NB4 (cell line): ENCODE results near the gene CCL20.

Source experiments
- DNase-seq: peaks from one replicate; pipeline ENCODE4 v3.0.0; 2010; ENCODE audit warnings: low read depth
- H3K4me3 ChIP-seq: one replicate; pipeline ENCODE4 v1.5.1; 2011; ENCODE audit warnings: mild to moderate bottlenecking, low read depth, low read length, moderate library complexity
- CTCF ChIP-seq: IDR thresholded peaks from one replicate; pipeline ENCODE4 v1.5.1; 2012; ENCODE audit warnings: low read depth, low read length
- MYC ChIP-seq: IDR thresholded peaks from 2 replicates; pipeline ENCODE4 v1.6.1; 2011; ENCODE audit warnings: low read depth, low read length
- POLR2A ChIP-seq: IDR thresholded peaks from 2 replicates; pipeline ENCODE4 v1.6.1; 2011; ENCODE audit warnings: mild to moderate bottlenecking; ENCODE audit not compliant: insufficient read length; ENCODE audit errors: extremely low read depth
- TF ChIP-seq, protein P1 (sequence below): IDR thresholded peaks from 2 replicates; pipeline ENCODE4 v1.6.1; 2011; ENCODE audit warnings: low read depth, low read length

CCL20 gene

DNA sequence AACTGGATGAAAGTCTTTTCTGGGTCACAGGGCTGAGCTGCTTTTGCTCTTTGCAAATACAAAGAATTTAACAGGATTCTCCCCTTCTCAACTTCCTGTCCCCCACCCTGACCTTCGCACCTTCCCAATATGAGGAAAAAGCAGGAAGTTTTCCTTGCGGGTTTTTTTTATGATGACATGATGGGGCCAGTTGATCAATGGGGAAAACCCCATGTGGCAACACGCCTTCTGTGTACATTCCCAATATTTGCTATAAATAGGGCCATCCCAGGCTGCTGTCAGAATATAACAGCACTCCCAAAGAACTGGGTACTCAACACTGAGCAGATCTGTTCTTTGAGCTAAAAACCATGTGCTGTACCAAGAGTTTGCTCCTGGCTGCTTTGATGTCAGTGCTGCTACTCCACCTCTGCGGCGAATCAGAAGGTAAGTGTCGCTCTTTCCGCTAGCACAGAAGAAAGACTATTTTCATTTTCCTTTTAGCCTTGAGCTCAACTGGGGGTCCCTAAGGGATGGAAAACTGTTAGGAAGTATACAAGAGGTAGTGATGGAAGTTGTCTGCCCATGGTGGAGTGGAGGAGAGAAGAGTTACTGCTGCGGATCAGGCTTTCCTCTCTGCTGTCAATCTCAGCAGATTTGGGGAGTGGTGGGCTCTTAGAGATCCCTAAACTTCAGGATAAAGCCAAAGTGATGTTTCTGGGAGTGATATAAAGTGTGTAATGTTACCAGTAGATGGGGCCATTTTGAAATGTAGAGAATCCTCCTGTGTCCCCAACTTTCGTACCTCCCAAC lies at the start of gene CCL20:
Gene CCL20, plus strand, starts transcription at position 281 of the 792 bp plus-strand sequence. Its CDS starts 70 bp downstream, at position 351.
- DNase-seq: no peak
- no peak within 1 kb of the TSS for H3K4me3 ChIP-seq
- no peak for TF ChIP-seq POLR2A
- TF ChIP-seq MYC: no peak
- TF ChIP-seq, protein P1, sequence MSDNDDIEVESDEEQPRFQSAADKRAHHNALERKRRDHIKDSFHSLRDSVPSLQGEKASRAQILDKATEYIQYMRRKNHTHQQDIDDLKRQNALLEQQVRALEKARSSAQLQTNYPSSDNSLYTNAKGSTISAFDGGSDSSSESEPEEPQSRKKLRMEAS: no peak
- TF ChIP-seq CTCF: peak; percentile 0

GRCh38 chr2:227765788-227766372 lies 47.8 kb upstream of the CCL20 start:
- no peak overlapping the region for H3K4me3 ChIP-seq
- TF ChIP-seq, protein P1: no peak
- DNase-seq: no peak

GRCh38 chr2:227766373-227766883 lies 47.2 kb upstream of the CCL20 start:
- TF ChIP-seq CTCF (peak; percentile 85), MYC (no peak), POLR2A (no peak)
- TF ChIP-seq, protein P1: no peak
- DNase-seq: peak; percentile 79
- H3K4me3 ChIP-seq: no peak overlapping the region

DNA sequence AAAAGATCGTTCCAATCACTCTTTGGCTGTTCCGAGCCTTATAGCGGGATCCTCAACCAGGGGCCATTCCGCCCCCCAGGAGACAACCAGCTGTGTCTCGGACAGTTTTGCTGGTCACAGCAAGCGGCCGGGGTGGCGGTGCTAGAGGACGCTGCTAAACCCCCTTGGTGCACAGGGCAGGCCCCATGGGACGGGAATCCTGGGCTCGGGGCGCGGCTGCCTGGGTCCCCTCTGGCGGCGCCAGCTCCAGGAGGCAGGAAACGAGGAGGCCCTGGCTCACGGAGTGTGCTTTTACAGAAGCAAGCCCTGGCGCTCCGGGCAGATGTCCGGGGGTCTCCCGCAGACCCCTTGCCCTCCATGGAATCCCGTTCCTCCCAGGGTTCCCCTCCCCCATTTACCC lies 45.8 kb upstream of the CCL20 start:
- TF ChIP-seq CTCF (no peak), MYC (no peak), POLR2A (no peak)
- TF ChIP-seq, protein P1: no peak
- H3K4me3 ChIP-seq: no peak overlapping the region
- DNase-seq: no peak

- DNase-seq: peak; percentile 28
- TF ChIP-seq, protein P1: no peak
- TF ChIP-seq MYC (no peak), CTCF (no peak), POLR2A (no peak)
- no peak overlapping the region for H3K4me3 ChIP-seq
These were observed 41.4 kb upstream of the CCL20 start for GRCh38 chr2:227772197-227772661.

- TF ChIP-seq, protein P1: no peak
- TF ChIP-seq CTCF (no peak), POLR2A (no peak), MYC (no peak)
These were observed 40.7 kb upstream of the CCL20 start for GRCh38 chr2:227772932-227773331.

More at GRCh38 chr2:227772932-227773331, 40.7 kb upstream of the CCL20 start:
- no peak for DNase-seq
- no peak overlapping the region for H3K4me3 ChIP-seq
